Neuronal stem cell (in vitro differentiated cells): Measurements from ENCODE around the gene CARM1.
"Not testable (repeated sequence)": the region's sequence is repeated elsewhere in the genome, so short reads cannot be mapped to it uniquely, and the experiment has no call there.

Source experiments
- DNase-seq: peaks from one replicate; pipeline ENCODE4 v3.0.0-alpha.2; 2013; ENCODE audit warnings: low spot score
- H2AFZ ChIP-seq: one replicate; pipeline ENCODE4 v1.6.1; 2013; ENCODE audit warnings: mild to moderate bottlenecking, low read length, inconsistent platforms
- H2AK5ac ChIP-seq: 2 replicates; pipeline ENCODE4 v1.6.1; 2013; ENCODE audit warnings: low read depth, mild to moderate bottlenecking, inconsistent platforms, low read length, moderate library complexity, mixed read lengths
- H2BK120ac ChIP-seq: 2 replicates; pipeline ENCODE4 v1.6.1; 2013; ENCODE audit warnings: low read depth, mild to moderate bottlenecking, inconsistent platforms, low read length, moderate library complexity, mixed read lengths
- H2BK12ac ChIP-seq: one replicate; pipeline ENCODE4 v1.6.1; 2013; ENCODE audit warnings: low read length, inconsistent platforms
- H2BK15ac ChIP-seq: 2 replicates; pipeline ENCODE4 v1.6.1; 2013; ENCODE audit warnings: mild to moderate bottlenecking, low read length, inconsistent platforms, mixed read lengths
- H2BK5ac ChIP-seq: one replicate; pipeline ENCODE4 v1.6.1; 2013; ENCODE audit warnings: inconsistent platforms, mild to moderate bottlenecking, low read length, moderate library complexity
- H3K14ac ChIP-seq: one replicate; pipeline ENCODE4 v1.6.1; 2013; ENCODE audit warnings: low read length, inconsistent platforms
- H3K18ac ChIP-seq: 2 replicates; pipeline ENCODE4 v1.6.1; 2013; ENCODE audit warnings: low read length, inconsistent platforms
- H3K23ac ChIP-seq: 2 replicates; pipeline ENCODE4 v1.6.1; 2013; ENCODE audit warnings: low read depth, mild to moderate bottlenecking, mixed read lengths, low read length, inconsistent platforms; ENCODE audit not compliant: poor library complexity
- H3K27ac ChIP-seq: replicated peaks from 3 replicates; pipeline ENCODE4 v1.5.1; 2013; ENCODE audit warnings: low read length, inconsistent platforms
- H3K27me3 ChIP-seq, 3 experiments: 2 replicates each; pipeline ENCODE4 v1.6.1; 2013; ENCODE audit warnings: low read length in 3 of 3, mild to moderate bottlenecking in 2 of 3, inconsistent platforms in 1 of 3, low read depth in 1 of 3, mixed read lengths in 1 of 3, moderate library complexity in 1 of 3; ENCODE audit not compliant: control insufficient read depth in 3 of 3, insufficient read depth in 3 of 3
- H3K36me3 ChIP-seq, 2 donors: replicated peaks in 1 of 2; 2 replicates each; pipeline ENCODE4 v1.6.1; 2013; ENCODE audit warnings: low read length in 2 of 2; ENCODE audit not compliant: control insufficient read depth in 2 of 2, insufficient read depth in 2 of 2
- H3K4ac ChIP-seq: 2 replicates; pipeline ENCODE4 v1.6.1; 2013; ENCODE audit warnings: inconsistent platforms, mild to moderate bottlenecking, low read length, moderate library complexity
- H3K4me1 ChIP-seq, 2 donors: 1 replicate in 1 of 2; 2 replicates in 1 of 2; pipeline ENCODE4 v1.6.1; 2013; ENCODE audit warnings: low read length in 2 of 2, low read depth in 1 of 2; ENCODE audit not compliant: control insufficient read depth in 2 of 2, insufficient read depth in 1 of 2
- H3K4me2 ChIP-seq: one replicate; pipeline ENCODE4 v1.6.1; 2013; ENCODE audit warnings: mild to moderate bottlenecking, low read length, inconsistent platforms; ENCODE audit not compliant: insufficient read depth, poor library complexity, severe bottlenecking
- H3K4me3 ChIP-seq, 2 donors: 2 replicates each; pipeline ENCODE4 v1.5.1; 2013; ENCODE audit warnings: low read length in 2 of 2, mild to moderate bottlenecking in 2 of 2, inconsistent platforms in 1 of 2, moderate library complexity in 1 of 2
- H3K79me1 ChIP-seq: one replicate; pipeline ENCODE4 v1.6.1; 2013; ENCODE audit warnings: low read depth, mild to moderate bottlenecking, inconsistent platforms, low read length, moderate library complexity
- H3K9ac ChIP-seq: one replicate; pipeline ENCODE4 v1.6.1; 2013; ENCODE audit warnings: mild to moderate bottlenecking, low read depth, low read length, inconsistent platforms; ENCODE audit not compliant: poor library complexity
- H3K9me3 ChIP-seq, 2 donors: replicated peaks in 1 of 2; 2 replicates each; pipeline versions ENCODE3 to v1.6.1; 2013; ENCODE audit warnings: low read length in 2 of 2, mild to moderate bottlenecking in 2 of 2, inconsistent platforms in 1 of 2, low read depth in 1 of 2, mixed read lengths in 1 of 2, moderate library complexity in 1 of 2; ENCODE audit not compliant: control insufficient read depth in 2 of 2, insufficient read depth in 1 of 2
- H4K8ac ChIP-seq: one replicate; pipeline ENCODE4 v1.6.1; 2013; ENCODE audit warnings: low read depth, mild to moderate bottlenecking, inconsistent platforms, low read length, moderate library complexity
- H4K91ac ChIP-seq: one replicate; pipeline ENCODE4 v1.6.1; 2013; ENCODE audit warnings: low read length, low read depth, mild to moderate bottlenecking, inconsistent platforms; ENCODE audit not compliant: poor library complexity
- WGBS, 2 donors: extraction: QIAGEN DNeasy Blood & Tissue Kit; methylation state at CpG; one replicate each; pipeline ENCODE4 v1.1.7; 2013; ENCODE audit warnings: missing lambda C conversion rate in 2 of 2, mixed read lengths in 1 of 2; ENCODE audit not compliant: insufficient read length in 2 of 2, insufficient replicate concordance in 1 of 2; ENCODE audit errors: extremely low coverage in 2 of 2; 5-methylcytosine and 5-hydroxymethylcytosine counted together

The CARM1 gene

DNA sequence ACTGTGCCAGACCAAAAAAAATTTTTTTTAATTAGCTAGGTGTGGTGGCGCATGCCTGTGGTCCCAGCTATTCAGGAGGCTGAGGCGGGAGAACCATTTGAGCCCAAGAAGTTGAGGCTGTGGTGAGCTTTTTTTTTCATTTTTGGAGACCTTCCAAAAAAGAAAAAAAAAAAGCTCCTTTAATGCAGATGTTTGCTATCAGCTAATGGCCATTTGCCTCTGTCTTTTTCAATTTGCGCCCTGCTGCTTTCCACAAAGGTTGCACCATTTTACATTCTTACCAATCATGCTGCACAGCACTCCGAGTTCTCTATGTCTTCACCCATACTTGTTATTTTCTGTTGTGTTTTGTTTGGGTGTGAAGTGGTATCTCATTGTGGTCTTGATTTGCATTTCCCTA is 73.9 kb downstream of the CARM1 start:
- H2AFZ ChIP-seq: no peak overlapping the region
- no peak overlapping the region for H3K14ac ChIP-seq
- H3K9ac ChIP-seq: no peak overlapping the region
- no CpG with 5 or more reads among the region's 4 CpGs for WGBS, 2 donors
- H3K18ac ChIP-seq: no peak overlapping the region
- H3K23ac ChIP-seq: no peak overlapping the region
- no peak overlapping the region for H2BK120ac ChIP-seq
- no peaks in the 10 kb centered on the region for H3K4me1 ChIP-seq
- H3K27ac ChIP-seq: no peak overlapping the region
- no peak overlapping the region for H3K4me3 ChIP-seq
- no peak overlapping the region for H4K91ac ChIP-seq
- H3K4ac ChIP-seq: no peak overlapping the region
- no peaks in the 10 kb centered on the region for H3K36me3 ChIP-seq
- H2AK5ac ChIP-seq: no peak overlapping the region
- H3K27me3 ChIP-seq: no peaks in the 10 kb centered on the region
- H2BK15ac ChIP-seq: no peak overlapping the region
- no peak for DNase-seq
- H4K8ac ChIP-seq: no peak overlapping the region
- H3K79me1 ChIP-seq: no peaks in the 10 kb centered on the region
- no peak overlapping the region for H2BK12ac ChIP-seq
- H2BK5ac ChIP-seq: no peak overlapping the region
- no peaks in the 10 kb centered on the region for H3K9me3 ChIP-seq
- H3K4me2 ChIP-seq: no peak overlapping the region

GRCh38 chr19:10946958-10947657 is 75.8 kb downstream of the CARM1 start:
- H4K91ac ChIP-seq: no peak overlapping the region
- no peak overlapping the region for H3K4ac ChIP-seq
- no peak overlapping the region for H2BK5ac ChIP-seq
- no peak overlapping the region for H3K9ac ChIP-seq
- no peak overlapping the region for H2BK120ac ChIP-seq
- no peak overlapping the region for H2BK12ac ChIP-seq
- no peak overlapping the region for H3K14ac ChIP-seq
- H2AFZ ChIP-seq: no peak overlapping the region
- H3K4me3 ChIP-seq: no peak overlapping the region
- H3K4me2 ChIP-seq: no peak overlapping the region
- no peak overlapping the region for H2AK5ac ChIP-seq
- no peak for DNase-seq
- no peak overlapping the region for H3K27ac ChIP-seq
- no peak overlapping the region for H2BK15ac ChIP-seq
- no peaks in the 10 kb centered on the region for H3K36me3 ChIP-seq
- H3K79me1 ChIP-seq: no peaks in the 10 kb centered on the region
- H3K18ac ChIP-seq: no peak overlapping the region
- no peak overlapping the region for H3K23ac ChIP-seq
- no peaks in the 10 kb centered on the region for H3K9me3 ChIP-seq
- no peak overlapping the region for H4K8ac ChIP-seq
- WGBS, 2 donors: no CpG with 5 or more reads among the region's 6 CpGs
- H3K4me1 ChIP-seq: no peaks in the 10 kb centered on the region
- no peaks in the 10 kb centered on the region for H3K27me3 ChIP-seq

- Histone ChIP-seq H3K23ac (no peak overlapping the region), H3K27me3 (no peaks in the 10 kb centered on the region), H2BK120ac (no peak overlapping the region), H3K4me3 (no peak overlapping the region), H3K36me3 (no peaks in the 10 kb centered on the region), H2AK5ac (no peak overlapping the region), H3K4me2 (no peak overlapping the region), H2BK5ac (no peak overlapping the region), H3K9me3 (no peaks in the 10 kb centered on the region), H4K8ac (no peak overlapping the region), H3K4ac (no peak overlapping the region), H2BK12ac (no peak overlapping the region), H2BK15ac (no peak overlapping the region), H2AFZ (no peak overlapping the region), H3K27ac (no peak overlapping the region), H4K91ac (no peak overlapping the region), H3K4me1 (no peaks in the 10 kb centered on the region), H3K18ac (no peak overlapping the region), H3K14ac (no peak overlapping the region), H3K9ac (no peak overlapping the region), H3K79me1 (no peaks in the 10 kb centered on the region)
- WGBS, 2 donors: no CpG with 5 or more reads among the region's 6 CpGs
- DNase-seq: no peak
These were observed 81.5 kb downstream of the CARM1 start for GRCh38 chr19:10952809-10953208.

DNA sequence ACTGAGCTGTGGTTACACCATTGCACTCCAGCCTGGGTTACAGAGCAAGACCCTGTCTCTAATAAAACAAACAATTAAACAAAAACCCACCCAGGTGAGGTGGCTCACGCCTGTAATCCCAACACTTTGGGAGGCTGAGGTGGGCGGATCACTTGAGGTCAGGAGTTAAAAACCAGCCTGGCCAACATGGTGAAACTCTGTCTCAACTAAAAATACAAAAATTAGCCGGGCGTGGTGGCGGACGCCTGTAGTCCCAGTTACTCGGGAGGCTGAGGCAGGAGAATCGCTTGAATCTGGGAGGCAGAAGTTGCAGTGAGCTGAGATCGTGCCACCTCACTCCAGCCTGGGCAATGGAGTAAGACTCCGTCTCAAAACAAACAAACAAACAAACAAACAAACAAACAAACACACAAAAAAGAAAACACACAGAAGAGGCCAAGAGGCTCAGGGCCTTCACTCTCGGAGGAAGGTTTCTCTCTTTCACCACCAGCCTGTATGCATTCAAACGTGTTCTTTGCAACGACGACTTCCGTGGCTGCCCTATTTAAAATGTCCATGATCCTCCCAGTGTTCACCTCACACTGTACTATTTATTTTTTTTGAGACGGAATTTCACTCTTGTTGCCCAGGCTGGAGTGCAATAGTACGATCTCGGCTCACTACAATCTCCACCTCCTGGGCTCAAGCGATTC is 88.1 kb downstream of the CARM1 start:
- not testable (repeated sequence) for H3K23ac ChIP-seq, H4K91ac ChIP-seq, H3K4ac ChIP-seq, H2BK120ac ChIP-seq, H2BK5ac ChIP-seq, DNase-seq, H2AFZ ChIP-seq, H2BK12ac ChIP-seq, H3K4me1 ChIP-seq, H3K9ac ChIP-seq, H3K27ac ChIP-seq, H3K9me3 ChIP-seq, H3K4me2 ChIP-seq, H2AK5ac ChIP-seq, H2BK15ac ChIP-seq, H4K8ac ChIP-seq, H3K79me1 ChIP-seq, H3K27me3 ChIP-seq, H3K14ac ChIP-seq, H3K18ac ChIP-seq
- Histone ChIP-seq H3K4me3 (peak overlapping the region in 1 of 2 donors; percentile 10), H3K36me3 (peaks cover 0 to 15% of the 10 kb centered on the region in 2 donors)
- WGBS, 2 donors: no CpG with 5 or more reads among the region's 19 CpGs
